ENCODE measurements around the gene LYRM7.
"Not testable (repeated sequence)": the region's sequence is repeated elsewhere in the genome, so short reads cannot be mapped to it uniquely, and the experiment has no call there.

The LYRM7 gene

DNA sequence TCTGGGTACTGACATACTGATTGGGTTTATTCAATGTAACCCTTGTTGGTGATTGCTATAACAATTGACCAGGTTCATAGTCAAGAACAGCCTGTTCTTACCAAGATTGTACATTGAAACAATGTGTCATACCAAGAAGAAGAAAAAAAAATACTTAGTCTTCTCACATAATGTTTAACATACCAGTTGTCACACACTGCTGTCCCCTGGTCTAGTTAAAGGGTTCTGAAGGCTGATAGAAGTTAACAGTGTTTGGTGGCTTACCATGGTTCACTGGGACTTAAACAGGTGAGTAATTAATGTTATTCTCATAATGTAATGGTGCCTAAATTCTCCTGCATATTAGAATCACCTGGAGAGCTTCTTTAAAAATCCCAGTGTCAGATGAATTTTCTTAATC lies 74.6 kb downstream of the LYRM7 start:
- TF ChIP-seq, protein P1, sequence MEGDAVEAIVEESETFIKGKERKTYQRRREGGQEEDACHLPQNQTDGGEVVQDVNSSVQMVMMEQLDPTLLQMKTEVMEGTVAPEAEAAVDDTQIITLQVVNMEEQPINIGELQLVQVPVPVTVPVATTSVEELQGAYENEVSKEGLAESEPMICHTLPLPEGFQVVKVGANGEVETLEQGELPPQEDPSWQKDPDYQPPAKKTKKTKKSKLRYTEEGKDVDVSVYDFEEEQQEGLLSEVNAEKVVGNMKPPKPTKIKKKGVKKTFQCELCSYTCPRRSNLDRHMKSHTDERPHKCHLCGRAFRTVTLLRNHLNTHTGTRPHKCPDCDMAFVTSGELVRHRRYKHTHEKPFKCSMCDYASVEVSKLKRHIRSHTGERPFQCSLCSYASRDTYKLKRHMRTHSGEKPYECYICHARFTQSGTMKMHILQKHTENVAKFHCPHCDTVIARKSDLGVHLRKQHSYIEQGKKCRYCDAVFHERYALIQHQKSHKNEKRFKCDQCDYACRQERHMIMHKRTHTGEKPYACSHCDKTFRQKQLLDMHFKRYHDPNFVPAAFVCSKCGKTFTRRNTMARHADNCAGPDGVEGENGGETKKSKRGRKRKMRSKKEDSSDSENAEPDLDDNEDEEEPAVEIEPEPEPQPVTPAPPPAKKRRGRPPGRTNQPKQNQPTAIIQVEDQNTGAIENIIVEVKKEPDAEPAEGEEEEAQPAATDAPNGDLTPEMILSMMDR (IDR thresholded peaks at IDR 0.05; ENCODE audit: insufficient read depth, missing control alignments) = no peak
- DNase-seq (ENCODE audit: insufficient read length, low spot score) (no peak), FAIRE-seq (no peak)

DNA sequence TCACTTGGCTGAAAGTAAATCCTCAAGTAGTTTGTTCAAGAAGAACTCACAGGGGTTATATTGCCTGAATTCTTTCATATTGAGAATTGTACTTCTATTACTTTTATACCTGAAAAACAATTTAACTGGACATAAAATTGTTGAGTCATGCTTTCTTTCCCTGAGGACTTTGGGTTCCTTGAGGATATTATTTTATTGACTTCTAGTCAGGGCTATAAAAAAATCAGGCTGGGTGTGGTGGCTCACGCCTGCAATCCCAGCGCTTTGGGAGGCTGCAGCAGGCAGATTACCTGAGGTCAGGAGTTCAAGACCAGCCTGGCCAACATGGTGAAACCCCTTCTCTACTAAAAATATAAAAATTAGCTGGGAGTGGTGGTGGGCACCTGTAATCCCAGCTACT lies 75.2 kb downstream of the LYRM7 start:
- TF ChIP-seq, protein P1 (IDR thresholded peaks at IDR 0.05; ENCODE audit: insufficient read depth, missing control alignments) = no peak
- no peak for FAIRE-seq
- no peak for DNase-seq (ENCODE audit: insufficient read length, low spot score)

DNA sequence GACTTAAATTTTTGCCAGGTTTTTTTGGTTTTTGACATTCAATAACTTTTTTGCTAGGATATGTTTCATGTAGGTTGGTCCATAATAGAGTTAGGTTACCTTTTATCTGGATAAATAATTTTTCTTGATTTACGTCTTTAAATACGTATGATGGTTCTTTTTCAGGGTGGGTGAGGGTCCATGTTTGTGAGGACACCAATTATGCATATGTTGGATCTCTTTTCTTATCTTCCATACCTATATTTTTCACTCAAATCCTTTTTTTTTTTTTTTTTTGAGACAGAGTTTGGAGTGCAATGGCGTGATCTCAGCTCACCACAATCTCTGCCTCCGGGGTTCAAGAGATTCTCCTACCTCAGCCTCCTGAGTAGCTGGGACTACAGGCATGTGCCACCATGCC lies 75.8 kb downstream of the LYRM7 start:
- TF ChIP-seq, protein P1 (IDR thresholded peaks at IDR 0.05; ENCODE audit: insufficient read depth, missing control alignments) = no peak
- DNase-seq (ENCODE audit: insufficient read length, low spot score) = no peak
- no peak for FAIRE-seq

DNA sequence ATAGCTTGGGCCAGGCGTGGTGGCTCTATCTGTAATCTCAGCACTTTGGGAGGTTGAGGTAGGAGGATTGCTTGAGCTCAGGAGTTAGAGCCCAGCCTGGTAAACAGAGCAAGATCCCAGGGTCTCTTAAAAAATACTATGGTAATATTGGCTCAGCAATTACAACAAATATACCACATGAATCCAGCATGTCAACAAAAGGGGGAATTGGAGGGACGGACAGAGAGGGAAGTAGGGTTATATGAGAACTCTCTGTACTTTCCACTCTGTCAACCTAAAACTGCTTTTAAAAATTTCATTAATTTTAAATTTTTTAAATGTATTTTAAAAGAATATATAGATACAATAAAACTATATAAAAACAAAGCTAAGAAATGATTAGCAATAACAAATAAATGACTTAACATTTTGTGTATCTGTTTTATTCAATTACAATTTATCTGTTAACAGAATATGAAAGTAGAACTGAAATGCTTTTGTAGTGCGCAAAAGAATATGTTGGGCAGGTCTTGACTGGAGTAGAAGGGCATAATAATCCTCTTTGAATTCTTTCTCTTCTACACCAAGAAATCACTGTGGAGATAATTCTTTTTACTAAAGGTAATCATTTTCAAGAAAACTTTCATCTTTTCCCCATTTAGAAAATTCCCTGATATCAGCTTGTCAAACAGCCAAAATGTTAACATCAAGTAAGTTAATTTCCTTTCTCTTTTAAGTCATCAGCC lies 80.2 kb downstream of the LYRM7 start:
- TF ChIP-seq, protein P1 (IDR thresholded peaks at IDR 0.05; ENCODE audit: insufficient read depth, missing control alignments) = no peak
- no peak for FAIRE-seq

DNA sequence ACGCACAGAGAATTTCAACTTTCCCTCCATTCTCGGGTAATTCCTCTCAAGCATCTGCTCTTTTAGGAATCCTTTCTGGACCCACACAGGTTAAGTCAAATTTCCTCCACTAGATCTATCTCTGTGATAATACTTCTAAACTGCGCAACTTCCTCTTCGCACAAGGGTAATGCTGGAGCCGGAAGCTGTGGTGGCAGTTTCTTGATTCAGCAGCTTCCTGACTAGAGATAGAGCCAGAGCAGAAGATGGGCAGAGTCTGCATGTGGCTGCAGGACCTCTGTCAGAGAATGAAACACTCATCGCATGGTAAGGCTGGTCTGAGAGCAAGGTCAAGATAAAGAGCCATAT lies 82.1 kb downstream of the LYRM7 start:
- TF ChIP-seq, protein P1 (IDR thresholded peaks at IDR 0.05; ENCODE audit: insufficient read depth, missing control alignments) = no peak
- FAIRE-seq (no peak), DNase-seq (ENCODE audit: insufficient read length, low spot score) (no peak)

More for the DNA sequence above, 80.2 kb downstream of the LYRM7 start:
- no peak for DNase-seq (ENCODE audit: insufficient read length, low spot score)

DNA sequence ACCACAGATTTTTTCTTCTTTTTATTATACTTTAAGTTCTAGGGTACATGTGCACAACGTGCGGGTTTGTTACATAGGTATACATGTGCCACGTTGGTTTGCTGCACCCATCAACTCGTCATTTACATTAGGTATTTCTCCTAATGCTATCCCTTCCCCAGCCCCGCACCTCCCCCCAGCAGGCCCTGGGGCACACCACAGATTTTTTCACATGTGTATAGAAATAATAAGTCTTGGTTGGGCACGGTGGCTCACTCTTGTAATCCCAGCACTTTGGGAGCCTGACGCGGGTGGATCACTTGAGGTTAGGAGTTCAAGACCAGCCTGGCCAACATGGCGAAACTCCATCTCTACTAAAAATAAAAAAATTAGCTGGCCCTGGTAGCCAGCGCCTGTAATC lies 83.3 kb downstream of the LYRM7 start:
- not testable (repeated sequence) for DNase-seq (ENCODE audit: insufficient read length, low spot score); FAIRE-seq

DNA sequence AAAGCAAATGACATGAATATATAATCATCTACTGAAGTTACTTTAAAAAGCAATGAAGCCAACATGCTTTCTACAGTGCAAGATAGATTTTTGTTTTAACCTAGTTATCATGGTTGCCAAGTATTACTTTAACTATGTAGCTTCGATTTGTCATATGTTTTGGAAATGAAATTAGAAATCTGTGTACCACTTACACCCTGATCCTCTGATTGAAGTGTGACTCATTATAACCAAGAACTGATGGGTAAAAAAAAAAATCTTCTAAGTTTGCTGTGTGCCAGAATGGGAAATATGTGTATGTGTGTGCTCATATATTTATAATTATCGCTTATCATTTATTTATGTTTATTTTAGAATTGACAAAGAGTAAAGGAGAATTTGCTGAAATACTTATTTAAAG lies 84.0 kb downstream of the LYRM7 start:
- FAIRE-seq = no peak
- TF ChIP-seq, protein P1 (IDR thresholded peaks at IDR 0.05; ENCODE audit: insufficient read depth, missing control alignments) = no peak
- DNase-seq (ENCODE audit: insufficient read length, low spot score) = no peak
